Fibroblast of villous mesenchyme (primary cell): ENCODE measurements around the gene ATF6. TPM values are rescaled to one million over a fixed set of nuclear protein-coding genes. Genes with fewer than 3 reads are reported as not detected.

Experiments used
- DNase-seq: peaks from one replicate; pipeline ENCODE4 v3.0.0-alpha.2; 2010; ENCODE audit warnings: low read depth
- H3K4me3 ChIP-seq: 2 replicates; pipeline ENCODE4 v1.5.1; 2011; ENCODE audit warnings: low read depth, mild to moderate bottlenecking, low read length
- total RNA-seq: library from RNA; depleted of rRNA; stranded (reverse); fragments of >200 nt; gene quantifications from 2 replicates; pipeline ENCODE4 v1.2.3, GENCODE V29; 2012
- TF ChIP-seq, protein P1 (sequence below): IDR thresholded peaks from 2 replicates; pipeline ENCODE4 v1.5.1; 2012; ENCODE audit warnings: low read depth, mild to moderate bottlenecking, low read length; ENCODE audit not compliant: insufficient read depth

Gene ATF6
- total RNA-seq, 1 donor: 32.8 TPM

DNA sequence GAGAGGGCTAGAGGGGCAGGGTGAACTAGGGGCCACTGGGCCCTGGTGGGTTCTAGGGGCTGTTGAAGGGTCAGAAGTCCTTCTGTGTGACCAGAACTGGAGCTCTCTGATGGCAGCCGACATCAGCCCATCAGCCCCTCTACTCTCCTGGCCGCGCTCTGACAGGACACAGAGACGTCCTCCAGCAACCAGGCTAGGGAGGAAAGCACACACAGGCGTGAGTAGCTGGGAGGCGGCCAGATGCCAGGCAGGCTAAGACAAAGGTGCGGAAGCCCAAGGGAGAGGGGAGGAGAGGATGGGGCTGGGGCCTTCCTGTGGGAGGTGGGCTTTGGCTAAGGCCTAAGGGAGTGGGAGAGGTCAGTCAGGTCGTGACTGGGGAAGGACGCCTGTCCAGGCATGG is 206.7 kb downstream of the ATF6 start:
- DNase-seq: no peak
- TF ChIP-seq, protein P1, sequence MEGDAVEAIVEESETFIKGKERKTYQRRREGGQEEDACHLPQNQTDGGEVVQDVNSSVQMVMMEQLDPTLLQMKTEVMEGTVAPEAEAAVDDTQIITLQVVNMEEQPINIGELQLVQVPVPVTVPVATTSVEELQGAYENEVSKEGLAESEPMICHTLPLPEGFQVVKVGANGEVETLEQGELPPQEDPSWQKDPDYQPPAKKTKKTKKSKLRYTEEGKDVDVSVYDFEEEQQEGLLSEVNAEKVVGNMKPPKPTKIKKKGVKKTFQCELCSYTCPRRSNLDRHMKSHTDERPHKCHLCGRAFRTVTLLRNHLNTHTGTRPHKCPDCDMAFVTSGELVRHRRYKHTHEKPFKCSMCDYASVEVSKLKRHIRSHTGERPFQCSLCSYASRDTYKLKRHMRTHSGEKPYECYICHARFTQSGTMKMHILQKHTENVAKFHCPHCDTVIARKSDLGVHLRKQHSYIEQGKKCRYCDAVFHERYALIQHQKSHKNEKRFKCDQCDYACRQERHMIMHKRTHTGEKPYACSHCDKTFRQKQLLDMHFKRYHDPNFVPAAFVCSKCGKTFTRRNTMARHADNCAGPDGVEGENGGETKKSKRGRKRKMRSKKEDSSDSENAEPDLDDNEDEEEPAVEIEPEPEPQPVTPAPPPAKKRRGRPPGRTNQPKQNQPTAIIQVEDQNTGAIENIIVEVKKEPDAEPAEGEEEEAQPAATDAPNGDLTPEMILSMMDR: no peak
- no peak overlapping the region for H3K4me3 ChIP-seq

GRCh38 chr1:161973924-161974845 is 208.1 kb downstream of the ATF6 start:
- no peak for DNase-seq
- TF ChIP-seq, protein P1: no peak
- no peak overlapping the region for H3K4me3 ChIP-seq

DNA sequence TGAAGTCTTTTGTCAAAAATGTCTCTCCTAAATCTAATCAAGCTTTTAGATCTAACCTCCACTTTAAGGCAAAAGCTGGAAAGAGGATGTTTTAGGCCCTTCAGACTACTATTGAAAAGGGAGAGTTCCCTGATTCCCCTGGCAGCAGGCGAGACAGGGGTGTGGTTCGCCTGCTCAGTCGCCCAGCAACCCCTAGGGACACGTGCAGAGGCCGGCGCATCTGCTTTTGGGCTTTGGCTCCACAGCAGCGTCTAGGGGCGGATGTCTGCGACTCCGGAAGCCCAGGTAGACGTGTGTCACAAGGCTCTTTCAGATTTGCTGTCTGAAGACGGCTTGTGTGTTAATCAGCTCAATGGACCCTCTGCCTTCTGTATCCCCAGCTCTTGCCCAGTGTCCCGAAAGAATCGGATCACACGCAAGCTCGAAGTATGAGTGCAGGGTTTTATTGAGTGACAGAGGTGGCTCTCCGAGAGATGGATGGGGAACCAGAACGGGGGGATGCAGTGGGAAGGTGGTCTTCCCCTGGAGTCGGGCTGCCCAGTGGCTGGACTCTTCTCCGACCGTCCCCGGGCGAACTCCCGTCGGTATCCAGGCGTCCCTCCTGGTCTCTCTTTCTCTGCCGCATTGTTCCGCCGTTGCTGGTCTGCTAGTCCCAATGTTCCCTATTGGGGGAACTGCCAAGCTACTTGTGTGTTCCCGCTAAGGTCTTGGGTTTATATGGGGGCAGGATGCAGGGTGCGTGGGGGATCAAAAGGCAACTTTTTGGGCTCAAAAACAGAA is 212.1 kb downstream of the ATF6 start:
- DNase-seq: no peak
- TF ChIP-seq, protein P1: no peak
- no peak overlapping the region for H3K4me3 ChIP-seq

GRCh38 chr1:161981126-161981525 is 215.0 kb downstream of the ATF6 start:
- no peak overlapping the region for H3K4me3 ChIP-seq
- no peak for DNase-seq
- TF ChIP-seq, protein P1: no peak

GRCh38 chr1:161981735-161982506 is 215.8 kb downstream of the ATF6 start:
- TF ChIP-seq, protein P1: no peak
- H3K4me3 ChIP-seq: no peak overlapping the region
- no peak for DNase-seq

- H3K4me3 ChIP-seq: no peak overlapping the region
These were observed 216.4 kb downstream of the ATF6 start for GRCh38 chr1:161982507-161982895.

More at GRCh38 chr1:161982507-161982895, 216.4 kb downstream of the ATF6 start:
- TF ChIP-seq, protein P1: no peak
- DNase-seq: no peak
